ENCODE results near the gene DHRS1. TPM values are rescaled to one million over a fixed set of nuclear protein-coding genes. Genes with fewer than 3 reads are reported as not detected.
"Not testable (repeated sequence)": the region's sequence is repeated elsewhere in the genome, so short reads cannot be mapped to it uniquely, and the experiment has no call there.

Gene DHRS1
- total RNA-seq, 1 donor from 2014 or later = 10.4 TPM

GRCh38 chr14:24334431-24335291 lies 35.1 kb upstream of the DHRS1 start, which contains the start of gene ADCY4:
Gene ADCY4, minus strand, starts transcription at chr14:24335071. Its CDS starts 419 bp downstream, at chr14:24334652.
- intact Hi-C loops (cut with micrococcal nuclease) = loop anchor here (10.0 kb wide), 1 partner anchor 330 kb away; no protein-coding TSS in a partner anchor
- Mint-ChIP-seq H3K4me3 (ENCODE audit: low read depth) (peak within 1 kb of the TSS; percentile 26), H3K36me3 (ENCODE audit: low read depth) (peaks cover 26% of the 10 kb centered on the region), H3K27ac (no peak within 1 kb of the TSS), H3K9me3 (no peaks in the 10 kb centered on the region), H3K4me1 (ENCODE audit: low read depth) (peaks cover 28% of the 10 kb centered on the region), H3K27me3 (ENCODE audit: low read depth) (peaks cover 27% of the 10 kb centered on the region)
- no peak for DNase-seq (ENCODE audit: low spot score)

DNA sequence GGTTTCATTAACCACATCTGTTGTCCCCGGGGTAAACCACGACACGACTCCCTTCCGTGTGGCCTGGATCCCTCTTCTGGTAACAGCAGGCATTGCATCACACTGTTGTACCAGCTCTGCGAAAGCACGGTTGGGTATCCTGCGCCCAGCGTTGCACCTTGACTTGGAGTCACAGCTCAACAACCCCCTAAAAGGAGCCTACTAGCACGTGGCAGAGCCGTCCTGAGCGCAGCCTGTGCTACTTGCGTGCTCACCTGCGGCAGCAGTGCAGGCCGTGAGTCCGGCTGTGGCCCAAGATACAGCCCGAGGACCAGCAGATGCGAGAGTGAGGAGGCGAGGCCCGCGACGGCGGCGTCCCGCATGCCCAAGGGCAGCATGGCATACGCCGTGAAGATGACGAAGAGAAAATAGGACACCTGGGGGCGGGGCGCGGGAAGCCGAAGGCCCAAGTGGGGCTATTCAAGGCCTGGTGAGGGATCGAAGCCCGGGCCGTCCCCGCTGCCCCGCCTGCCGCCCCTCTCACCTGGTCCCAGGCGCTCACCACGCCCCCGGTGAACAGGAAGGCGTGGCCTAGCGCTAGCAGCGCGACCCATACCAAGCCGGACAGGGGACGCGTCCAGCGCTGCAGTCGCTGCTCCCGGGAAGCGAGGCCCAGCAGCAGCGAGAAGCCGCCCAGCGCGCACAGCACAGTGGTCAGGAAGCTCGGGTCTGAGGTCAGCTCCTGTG lies 32.9 kb upstream of the DHRS1 start:
- peak overlapping the region; percentile 3 for H3K27ac Mint-ChIP-seq
- intact Hi-C loops (cut with micrococcal nuclease) = loop anchor here (1.0 to 10.0 kb wide), 3 partner anchors 18 to 332 kb away; partner anchors contain the start of gene TINF2
- peaks cover 24% of the 10 kb centered on the region for H3K36me3 Mint-ChIP-seq (ENCODE audit: low read depth)
- DNase-seq (ENCODE audit: low spot score) = peak; percentile 82
- H3K4me1 Mint-ChIP-seq (ENCODE audit: low read depth) = peaks cover 36% of the 10 kb centered on the region
- H3K27me3 Mint-ChIP-seq (ENCODE audit: low read depth) = peaks cover 27% of the 10 kb centered on the region
- H3K9me3 Mint-ChIP-seq = no peaks in the 10 kb centered on the region
- H3K4me3 Mint-ChIP-seq (ENCODE audit: low read depth) = peak overlapping the region; percentile 66

DNA sequence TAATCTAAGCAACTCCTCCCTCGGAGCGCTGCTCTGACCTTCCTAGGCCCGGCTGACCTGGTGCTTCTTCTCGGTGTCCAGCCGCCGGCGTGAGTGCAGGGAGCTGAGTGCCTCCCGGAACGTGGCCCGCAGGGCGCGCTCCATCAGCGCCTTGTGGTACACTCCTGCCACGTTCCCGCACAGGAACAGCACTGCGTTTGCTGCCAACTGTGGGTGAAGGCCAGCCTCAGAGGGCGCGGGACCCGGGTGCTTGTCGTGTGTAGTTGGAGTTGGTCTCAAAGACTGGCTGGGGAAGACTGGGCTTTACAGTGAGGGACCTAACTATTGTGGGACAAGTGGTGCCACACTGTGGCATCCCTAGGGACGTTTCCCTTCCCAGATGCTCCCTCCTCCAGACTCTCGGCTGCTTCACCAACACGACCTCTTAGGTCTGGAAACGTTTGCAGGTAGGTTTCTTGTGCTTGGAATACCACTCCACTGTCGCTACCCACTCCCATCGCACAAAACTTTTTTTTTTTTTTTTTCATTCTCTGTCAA lies 32.2 kb upstream of the DHRS1 start:
- DNase-seq (ENCODE audit: low spot score) = no peak
- peaks cover 19% of the 10 kb centered on the region for H3K36me3 Mint-ChIP-seq (ENCODE audit: low read depth)
- no peaks in the 10 kb centered on the region for H3K9me3 Mint-ChIP-seq
- peak overlapping the region; percentile 66 for H3K4me3 Mint-ChIP-seq (ENCODE audit: low read depth)
- peaks cover 27% of the 10 kb centered on the region for H3K27me3 Mint-ChIP-seq (ENCODE audit: low read depth)
- H3K27ac Mint-ChIP-seq = peak overlapping the region; percentile 3
- intact Hi-C loops (cut with micrococcal nuclease) = loop anchor here (1.0 to 10.0 kb wide), 3 partner anchors 17 to 333 kb away; partner anchors contain the start of gene TINF2
- H3K4me1 Mint-ChIP-seq (ENCODE audit: low read depth) = peaks cover 39% of the 10 kb centered on the region

DNA sequence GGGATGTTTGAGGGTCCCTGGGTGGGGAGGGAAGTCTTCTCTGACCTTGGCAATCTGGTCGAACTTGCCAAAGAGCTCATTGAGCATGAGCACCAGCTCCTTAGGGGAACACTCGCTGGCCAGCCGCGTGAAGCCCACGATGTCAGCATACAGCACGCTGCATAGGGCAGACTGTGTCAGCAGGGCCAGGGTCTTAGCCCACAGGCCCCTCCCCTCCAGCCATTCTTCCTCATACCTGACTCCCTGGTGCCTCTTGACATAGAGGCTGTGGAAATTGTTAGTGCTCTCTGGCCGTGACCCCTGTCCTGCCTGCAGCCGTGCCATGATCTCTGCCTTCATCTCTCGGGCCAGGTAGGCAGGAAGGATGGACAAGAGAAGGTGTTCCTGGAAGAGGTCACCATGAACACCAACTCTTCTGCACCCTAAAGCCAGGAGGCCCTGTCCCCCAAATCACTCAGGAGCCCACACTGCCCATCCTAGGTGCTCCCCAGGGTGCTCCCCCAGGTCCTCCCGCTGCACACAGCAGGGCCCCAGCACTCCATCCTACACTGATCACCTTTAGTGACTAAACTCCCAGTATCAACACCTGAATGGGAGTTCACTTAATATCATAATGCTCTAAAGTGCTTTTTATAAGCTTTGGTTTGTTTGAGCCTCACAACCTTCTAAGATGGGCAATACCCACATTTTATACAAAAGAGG lies 31.5 kb upstream of the DHRS1 start:
- no peaks in the 10 kb centered on the region for H3K9me3 Mint-ChIP-seq
- H3K27ac Mint-ChIP-seq = no peak overlapping the region
- H3K4me3 Mint-ChIP-seq (ENCODE audit: low read depth) = no peak overlapping the region
- peaks cover 39% of the 10 kb centered on the region for H3K4me1 Mint-ChIP-seq (ENCODE audit: low read depth)
- intact Hi-C loops (cut with micrococcal nuclease) = loop anchor here (10.0 kb wide), 1 partner anchor 334 kb away; no protein-coding TSS in a partner anchor
- DNase-seq (ENCODE audit: low spot score) = no peak
- H3K27me3 Mint-ChIP-seq (ENCODE audit: low read depth) = peaks cover 27% of the 10 kb centered on the region
- H3K36me3 Mint-ChIP-seq (ENCODE audit: low read depth) = peaks cover 12% of the 10 kb centered on the region

DNA sequence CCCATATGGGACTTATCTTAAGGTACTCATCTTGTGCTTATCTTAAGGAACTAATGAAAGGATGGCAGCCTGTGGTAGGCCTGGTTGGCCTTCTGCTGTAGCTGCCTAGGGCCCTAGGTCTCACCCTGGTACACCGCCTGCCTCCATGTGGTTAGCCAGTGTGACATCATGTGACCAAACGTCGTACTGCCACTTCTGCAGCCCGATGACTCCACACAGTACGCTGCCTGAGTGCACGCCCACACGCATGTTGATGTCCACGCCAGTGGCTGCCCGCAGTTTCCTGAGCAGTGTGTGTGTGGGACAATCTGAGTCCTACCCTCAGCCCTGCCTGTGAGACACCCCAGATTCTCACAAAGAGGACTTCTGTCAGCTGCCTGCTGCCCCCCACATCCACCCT lies 30.2 kb upstream of the DHRS1 start:
- intact Hi-C loops (cut with micrococcal nuclease) = loop anchor here (10.0 kb wide), 1 partner anchor 335 kb away; no protein-coding TSS in a partner anchor

GRCh38 chr14:24329073-24329663 lies 29.6 kb upstream of the DHRS1 start:
- peaks cover 38% of the 10 kb centered on the region for H3K4me1 Mint-ChIP-seq (ENCODE audit: low read depth)
- no peak overlapping the region for H3K27ac Mint-ChIP-seq
- H3K4me3 Mint-ChIP-seq (ENCODE audit: low read depth) = no peak overlapping the region
- H3K27me3 Mint-ChIP-seq (ENCODE audit: low read depth) = peaks cover 17% of the 10 kb centered on the region
- no peak for DNase-seq (ENCODE audit: low spot score)
- no peaks in the 10 kb centered on the region for H3K36me3 Mint-ChIP-seq (ENCODE audit: low read depth)
- H3K9me3 Mint-ChIP-seq = no peaks in the 10 kb centered on the region
- intact Hi-C loops (cut with micrococcal nuclease) = no loop called here

More for the DNA sequence above, 30.2 kb upstream of the DHRS1 start:
- Mint-ChIP-seq H3K36me3 (ENCODE audit: low read depth) (no peaks in the 10 kb centered on the region), H3K4me1 (ENCODE audit: low read depth) (peaks cover 38% of the 10 kb centered on the region), H3K4me3 (ENCODE audit: low read depth) (no peak overlapping the region), H3K27ac (no peak overlapping the region), H3K9me3 (no peaks in the 10 kb centered on the region), H3K27me3 (ENCODE audit: low read depth) (peaks cover 20% of the 10 kb centered on the region)
- DNase-seq (ENCODE audit: low spot score) = no peak

GRCh38 chr14:24327914-24328313 lies 28.3 kb upstream of the DHRS1 start:
- H3K27ac Mint-ChIP-seq; H3K36me3 Mint-ChIP-seq (ENCODE audit: low read depth); H3K9me3 Mint-ChIP-seq; intact Hi-C loops (cut with micrococcal nuclease); H3K4me3 Mint-ChIP-seq (ENCODE audit: low read depth); DNase-seq (ENCODE audit: low spot score): not testable (repeated sequence)
- Mint-ChIP-seq H3K27me3 (ENCODE audit: low read depth) (peaks cover 16% of the 10 kb centered on the region), H3K4me1 (ENCODE audit: low read depth) (peaks cover 34% of the 10 kb centered on the region)

DNA sequence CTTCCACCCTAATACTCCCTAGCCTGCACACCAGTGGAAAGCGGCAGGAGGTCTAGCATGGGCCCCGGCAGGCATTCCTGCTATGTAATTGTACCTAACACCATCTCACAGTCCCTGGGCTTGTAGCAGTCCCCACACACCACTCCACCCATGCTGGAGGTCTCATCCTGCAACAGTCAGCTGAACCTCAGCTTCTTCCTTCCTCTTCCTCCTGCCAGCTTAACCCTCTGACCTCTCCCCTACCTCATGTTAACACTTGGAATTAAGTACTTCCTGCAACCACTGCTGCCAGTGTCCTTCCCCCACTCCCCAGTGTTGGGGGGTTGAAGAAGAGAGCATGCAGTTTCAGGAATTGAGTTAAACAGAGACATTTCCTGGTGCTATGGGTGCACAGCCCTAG lies 27.7 kb upstream of the DHRS1 start:
- H3K27me3 Mint-ChIP-seq (ENCODE audit: low read depth) = peaks cover 13% of the 10 kb centered on the region
- H3K36me3 Mint-ChIP-seq (ENCODE audit: low read depth) = no peaks in the 10 kb centered on the region
- no peak for DNase-seq (ENCODE audit: low spot score)
- H3K4me3 Mint-ChIP-seq (ENCODE audit: low read depth) = no peak overlapping the region
- intact Hi-C loops (cut with micrococcal nuclease) = no loop called here
- peaks cover 31% of the 10 kb centered on the region for H3K4me1 Mint-ChIP-seq (ENCODE audit: low read depth)
- H3K27ac Mint-ChIP-seq = no peak overlapping the region
- no peaks in the 10 kb centered on the region for H3K9me3 Mint-ChIP-seq

DNA sequence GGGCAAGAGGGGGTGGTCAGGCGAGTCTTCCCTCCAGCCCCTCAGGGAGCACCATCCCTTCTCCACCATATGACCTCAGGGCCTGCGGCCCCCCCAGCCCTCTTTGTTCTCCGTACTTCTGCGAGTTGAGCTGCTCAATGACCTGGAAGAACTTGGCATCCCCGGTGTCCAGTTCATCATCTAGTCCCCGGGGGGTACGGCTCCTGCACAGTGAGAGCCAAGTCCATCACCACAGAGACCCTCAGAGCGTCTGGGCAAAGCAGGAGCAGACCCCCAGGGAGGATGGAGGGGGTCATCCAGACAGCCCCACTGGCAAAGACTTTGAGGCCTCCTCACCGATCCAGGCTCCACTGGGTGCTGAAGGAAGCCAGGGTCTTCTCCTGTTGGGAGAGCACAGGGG lies 26.4 kb upstream of the DHRS1 start:
- DNase-seq (ENCODE audit: low spot score) = no peak
- Mint-ChIP-seq H3K4me1 (ENCODE audit: low read depth) (peaks cover 27% of the 10 kb centered on the region), H3K9me3 (no peaks in the 10 kb centered on the region), H3K36me3 (ENCODE audit: low read depth) (no peaks in the 10 kb centered on the region), H3K27ac (no peak overlapping the region), H3K4me3 (ENCODE audit: low read depth) (no peak overlapping the region), H3K27me3 (ENCODE audit: low read depth) (peaks cover 7% of the 10 kb centered on the region)
- intact Hi-C loops (cut with micrococcal nuclease) = no loop called here

GRCh38 chr14:24325041-24325530 lies 25.5 kb upstream of the DHRS1 start:
- Mint-ChIP-seq H3K9me3 (no peaks in the 10 kb centered on the region), H3K4me3 (ENCODE audit: low read depth) (no peak overlapping the region), H3K27me3 (ENCODE audit: low read depth) (peaks cover 4% of the 10 kb centered on the region), H3K27ac (no peak overlapping the region), H3K4me1 (ENCODE audit: low read depth) (peaks cover 25% of the 10 kb centered on the region), H3K36me3 (ENCODE audit: low read depth) (no peaks in the 10 kb centered on the region)
- intact Hi-C loops (cut with micrococcal nuclease) = no loop called here
- DNase-seq (ENCODE audit: low spot score) = no peak

- peaks cover 16% of the 10 kb centered on the region for H3K4me1 Mint-ChIP-seq (ENCODE audit: low read depth)
- peaks cover 11% of the 10 kb centered on the region for H3K27me3 Mint-ChIP-seq (ENCODE audit: low read depth)
- no peak overlapping the region for H3K4me3 Mint-ChIP-seq (ENCODE audit: low read depth)
- H3K9me3 Mint-ChIP-seq = no peaks in the 10 kb centered on the region
- H3K36me3 Mint-ChIP-seq (ENCODE audit: low read depth) = no peaks in the 10 kb centered on the region
- DNase-seq (ENCODE audit: low spot score) = no peak
- intact Hi-C loops (cut with micrococcal nuclease) = no loop called here
- no peak overlapping the region for H3K27ac Mint-ChIP-seq
These were observed 24.4 kb upstream of the DHRS1 start for GRCh38 chr14:24324024-24324423.

GRCh38 chr14:24323341-24323740 lies 23.8 kb upstream of the DHRS1 start:
- Mint-ChIP-seq H3K36me3 (ENCODE audit: low read depth) (no peaks in the 10 kb centered on the region), H3K4me1 (ENCODE audit: low read depth) (peaks cover 9% of the 10 kb centered on the region), H3K27ac (no peak overlapping the region), H3K4me3 (ENCODE audit: low read depth) (no peak overlapping the region), H3K9me3 (no peaks in the 10 kb centered on the region), H3K27me3 (ENCODE audit: low read depth) (peaks cover 11% of the 10 kb centered on the region)
- intact Hi-C loops (cut with micrococcal nuclease) = no loop called here
- no peak for DNase-seq (ENCODE audit: low spot score)

Data from activated T-helper 2 cell treated with anti-CD3 and anti-CD28 coated beads, Interferon-gamma antibody, Interleukin-2, Interleukin-4, amounts not matched to agents 10 μg/mL and 5 μg/mL and 100 μg/mL, durations not matched to agents 14 hours and 24 hours and 36 hours (primary cell).